ENCODE measurements around the gene PEX12.
"Not testable (repeated sequence)": the region's sequence is repeated elsewhere in the genome, so short reads cannot be mapped to it uniquely, and the experiment has no call there.

Gene PEX12

DNA sequence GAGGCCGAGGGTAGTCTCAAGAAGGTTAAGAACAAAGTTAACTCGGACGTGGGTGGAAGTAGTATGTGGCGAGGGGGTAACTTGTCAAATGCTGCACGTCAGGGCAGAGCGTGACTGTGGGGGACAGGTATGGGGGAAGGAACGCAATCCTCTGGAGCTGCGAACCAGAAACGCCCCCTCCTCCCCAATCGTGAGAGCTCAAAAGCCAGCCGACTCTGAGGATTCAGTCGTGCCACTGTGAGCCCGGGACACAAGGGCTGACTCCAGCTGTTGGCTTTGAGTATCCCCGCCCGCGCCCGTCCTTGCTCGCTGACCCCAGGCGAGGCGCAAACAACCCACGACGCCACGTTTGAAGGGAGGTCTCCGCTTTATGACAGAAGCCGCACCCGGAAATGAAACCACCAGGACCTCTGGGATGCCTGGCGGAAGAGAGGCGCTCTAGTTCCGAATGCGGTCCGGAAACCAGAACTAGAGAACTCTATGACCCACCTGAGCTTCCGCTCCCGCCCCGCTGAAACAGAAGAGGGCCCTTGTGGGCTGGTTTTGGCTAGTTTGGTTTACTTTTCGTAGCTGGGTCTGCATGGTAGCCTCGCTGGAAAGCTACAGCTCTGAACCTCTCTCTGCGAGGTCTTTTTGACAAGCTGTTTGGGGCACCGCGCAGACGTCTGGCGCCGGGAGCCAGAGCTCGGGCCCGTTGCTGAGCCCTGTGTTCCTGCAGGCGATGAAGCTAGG, at the start of gene PEX12:
Gene PEX12, minus strand, starts transcription at position 375 of the 732 bp plus-strand sequence. CDS start 550 bp downstream, outside the sequence.
- DNase-seq = peak; percentile 81

DNA sequence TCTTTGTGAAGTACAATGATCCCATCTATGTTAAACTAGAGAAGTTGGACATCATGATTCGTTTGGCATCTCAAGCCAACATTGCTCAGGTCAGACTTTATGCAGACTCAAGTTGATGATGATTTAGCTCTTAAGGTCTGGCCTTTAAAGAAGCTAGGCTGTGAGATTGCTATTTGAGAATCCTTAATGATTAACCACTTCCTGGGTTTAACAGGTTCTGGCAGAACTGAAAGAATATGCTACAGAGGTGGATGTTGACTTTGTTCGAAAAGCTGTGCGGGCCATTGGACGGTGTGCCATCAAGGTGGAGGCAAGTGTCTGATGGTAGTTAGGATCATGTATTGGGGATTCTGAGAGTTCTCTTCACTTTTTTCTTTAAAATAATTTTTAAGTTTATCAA, 49.0 kb upstream of the PEX12 start:
- DNase-seq = no peak

DNA sequence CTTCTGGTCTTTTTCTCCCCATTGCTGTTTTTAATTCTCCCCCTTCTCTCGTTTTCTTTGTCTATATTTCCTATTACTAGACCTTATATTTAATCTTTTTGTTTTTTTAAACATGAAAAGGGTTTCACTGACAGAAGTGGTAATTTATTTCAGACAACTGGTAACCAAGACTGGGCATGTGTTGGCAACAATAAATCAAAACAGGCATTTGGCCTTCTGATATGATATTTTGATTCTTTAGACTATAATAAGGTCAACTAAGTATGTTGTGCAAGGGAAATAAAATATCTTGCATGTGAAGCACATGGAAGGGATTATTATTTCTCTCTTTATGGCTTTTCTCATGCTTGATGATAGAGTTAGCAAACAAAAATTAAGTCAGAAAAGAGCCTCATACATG, 43.4 kb upstream of the PEX12 start:
- no peak for DNase-seq

DNA sequence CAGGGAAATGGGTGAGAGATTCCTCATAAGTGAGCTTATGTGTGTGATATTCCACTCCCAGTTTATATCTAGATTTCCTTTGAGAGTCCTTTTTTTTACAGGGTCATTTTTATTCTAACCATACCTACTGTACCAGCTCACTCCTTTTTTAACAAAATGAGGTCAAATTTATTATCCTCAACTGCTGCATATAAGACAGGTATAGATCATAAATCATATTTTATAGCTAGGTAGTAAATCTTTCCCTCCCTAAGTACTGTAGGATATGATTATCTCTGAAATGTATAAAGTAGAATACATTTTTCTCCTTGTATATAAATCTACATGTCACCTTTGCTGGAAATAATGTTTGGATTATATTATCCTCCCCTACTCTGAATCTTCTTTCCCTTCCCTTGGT, 40.3 kb upstream of the PEX12 start:
- no peak for DNase-seq

- DNase-seq = no peak
These were observed 39.1 kb upstream of the PEX12 start for GRCh38 chr17:35617505-35617904.

DNA sequence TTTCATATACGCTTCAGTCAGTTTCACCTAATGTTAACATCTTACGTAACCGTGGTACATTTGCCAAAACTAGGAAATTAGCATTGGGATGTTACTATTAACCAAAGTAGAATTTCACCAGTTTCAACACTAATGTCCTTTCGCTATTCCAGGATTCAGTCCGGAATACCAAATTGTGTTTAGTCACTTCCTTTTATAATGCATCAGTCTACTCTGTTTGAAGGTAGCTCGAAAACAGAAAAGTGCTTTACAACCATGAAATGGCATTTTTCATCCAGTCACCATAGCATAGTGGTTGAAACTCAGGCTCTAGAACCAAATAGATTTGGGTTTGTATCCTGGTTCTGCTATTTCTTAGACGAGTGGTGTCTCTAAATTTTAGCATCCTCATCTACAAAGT, 38.2 kb upstream of the PEX12 start:
- DNase-seq = no peak

GRCh38 chr17:35614810-35615209, 36.4 kb upstream of the PEX12 start:
- no peak for DNase-seq

DNA sequence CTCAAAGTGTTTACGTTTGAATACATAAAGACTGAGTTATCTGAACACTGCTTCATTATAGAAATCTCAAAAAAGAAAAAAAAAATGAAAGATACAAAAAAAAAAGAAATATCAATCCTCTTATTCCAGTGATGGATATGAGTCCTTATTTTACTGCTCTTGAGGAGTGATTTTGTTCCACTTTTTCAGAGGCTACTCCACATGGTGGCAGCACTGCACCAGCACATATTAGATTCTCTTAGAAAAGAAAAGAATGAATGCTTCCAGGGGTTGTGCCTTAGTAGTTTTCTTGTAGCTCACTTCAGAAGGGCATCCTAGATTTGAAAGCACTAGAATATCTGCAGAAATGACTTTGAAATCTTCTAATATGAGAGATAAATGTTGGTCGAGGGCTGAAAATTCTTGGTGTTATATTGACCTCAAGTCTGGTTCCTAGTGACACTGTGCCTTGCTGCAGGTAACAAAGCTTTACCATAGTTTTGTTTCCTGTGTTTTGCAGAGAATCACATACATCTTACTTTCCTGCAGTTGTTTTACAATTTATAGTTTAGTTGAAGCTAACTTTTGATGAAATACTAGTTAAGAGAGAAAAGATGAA, 34.7 kb upstream of the PEX12 start:
- peak; percentile 28 for DNase-seq

DNA sequence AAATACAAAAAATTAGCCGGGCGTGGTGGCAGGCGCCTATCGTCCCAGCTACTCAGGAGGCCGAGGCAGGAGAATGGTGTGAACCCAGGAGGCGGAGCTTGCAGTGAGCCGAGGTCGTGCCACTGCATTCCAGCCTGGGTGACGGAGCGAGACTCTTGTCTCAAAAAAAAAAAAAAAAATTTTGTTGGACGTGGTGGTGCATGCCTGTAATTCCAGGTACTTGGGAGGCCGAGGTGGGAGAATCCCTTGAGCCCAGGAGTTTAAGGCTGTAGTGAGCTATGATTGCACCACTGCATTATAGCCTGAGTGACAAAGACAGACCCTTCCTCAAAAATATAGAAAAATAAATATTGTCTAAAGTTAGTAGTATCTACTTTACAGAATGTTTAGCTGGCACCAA, 32.4 kb upstream of the PEX12 start:
- DNase-seq = not testable (repeated sequence)

DNA sequence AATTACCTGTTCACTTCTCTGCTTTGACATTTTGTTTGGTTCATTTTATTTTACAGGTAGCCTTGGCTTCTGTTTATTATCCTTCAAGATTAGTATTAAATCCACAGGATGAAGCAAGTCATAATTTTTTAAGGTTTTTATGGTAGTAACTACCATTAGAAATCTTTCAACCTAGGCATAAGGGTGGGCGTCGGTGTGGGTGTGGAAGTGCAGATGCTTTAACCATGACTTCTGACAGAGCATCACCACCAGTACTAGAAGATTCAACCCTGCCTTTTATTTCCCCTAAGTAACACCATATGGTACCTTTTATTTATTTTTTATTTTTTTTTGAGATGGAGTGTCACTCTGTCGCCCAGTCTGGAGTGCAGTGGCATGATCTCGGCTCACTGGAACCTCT, 31.5 kb upstream of the PEX12 start:
- DNase-seq = no peak

- no peak for DNase-seq
These were observed 29.0 kb upstream of the PEX12 start for GRCh38 chr17:35607239-35607847.

DNA sequence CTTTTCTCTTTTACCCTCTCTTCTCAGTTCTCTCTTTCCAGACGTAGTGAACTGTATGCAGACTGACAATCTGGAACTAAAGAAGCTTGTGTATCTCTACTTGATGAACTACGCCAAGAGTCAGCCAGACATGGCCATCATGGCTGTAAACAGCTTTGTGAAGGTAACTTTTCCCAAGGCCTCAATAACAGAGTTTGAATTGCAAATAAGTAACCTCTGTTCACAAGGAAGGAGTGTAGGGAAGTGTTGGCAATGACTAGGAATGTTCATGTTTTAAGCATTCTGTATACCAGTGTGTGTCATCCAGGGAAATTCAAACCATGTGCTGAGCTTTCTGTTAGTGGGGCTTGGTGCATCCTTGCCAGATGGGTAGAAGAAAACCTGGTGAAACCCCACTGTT, 27.3 kb upstream of the PEX12 start:
- DNase-seq = no peak

GRCh38 chr17:35603674-35604073, 25.3 kb upstream of the PEX12 start:
- DNase-seq = no peak

GRCh38 chr17:35597604-35598003, 19.2 kb upstream of the PEX12 start:
- no peak for DNase-seq

DNA sequence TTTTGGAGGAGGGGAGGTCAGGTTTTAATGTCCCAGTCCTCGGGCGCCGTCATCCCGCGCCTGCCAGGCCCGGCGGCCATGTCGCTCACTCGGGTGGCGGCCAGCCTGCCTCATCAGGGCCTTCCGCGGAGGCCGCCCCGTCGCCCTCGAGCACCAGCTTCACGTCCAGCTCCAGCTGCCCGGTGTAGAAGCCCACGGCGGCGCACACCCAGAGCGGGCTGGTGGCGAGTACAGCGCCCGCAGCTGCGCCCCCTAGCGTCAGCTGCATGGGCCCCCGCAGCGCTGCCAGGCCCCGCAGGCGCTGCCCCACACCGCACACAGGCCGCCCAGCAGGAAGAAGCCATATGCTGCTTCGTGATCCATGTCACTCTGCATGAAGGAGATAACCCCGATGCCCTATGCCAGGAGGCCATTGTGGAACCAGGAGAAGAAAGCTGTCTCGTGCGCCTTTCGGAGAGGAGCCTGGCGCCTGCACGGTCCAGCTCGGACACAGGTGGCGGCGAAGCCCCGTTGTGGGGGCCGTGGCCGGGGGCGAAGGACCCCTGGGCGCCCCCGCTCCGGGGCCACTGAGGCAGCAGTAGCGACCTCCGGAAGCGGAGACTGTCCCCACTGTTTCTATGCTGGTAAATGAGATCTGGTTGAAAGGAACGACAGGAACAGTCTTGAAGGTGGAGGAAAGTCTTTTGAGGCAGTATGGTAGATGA, 18.3 kb upstream of the PEX12 start:
- DNase-seq = no peak

DNA sequence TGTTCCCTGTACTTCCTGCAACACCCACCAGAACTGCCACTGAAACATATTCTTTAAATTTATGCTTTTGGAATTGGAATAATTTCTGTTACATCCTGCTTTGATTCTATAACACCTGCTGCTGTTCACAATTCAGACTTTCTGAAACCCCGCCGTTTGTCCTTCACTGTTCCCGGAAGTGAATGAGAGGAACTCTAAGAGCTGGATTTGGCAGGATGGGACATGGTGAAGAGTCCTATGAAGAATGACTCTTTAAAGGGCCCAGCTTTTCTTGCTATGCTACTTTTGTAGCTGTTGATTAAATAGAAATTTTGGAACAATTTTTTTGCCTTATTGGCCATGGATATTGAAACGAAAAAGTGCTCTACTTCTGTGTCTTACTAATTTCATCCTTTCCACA, 17.7 kb upstream of the PEX12 start:
- no peak for DNase-seq

DNA sequence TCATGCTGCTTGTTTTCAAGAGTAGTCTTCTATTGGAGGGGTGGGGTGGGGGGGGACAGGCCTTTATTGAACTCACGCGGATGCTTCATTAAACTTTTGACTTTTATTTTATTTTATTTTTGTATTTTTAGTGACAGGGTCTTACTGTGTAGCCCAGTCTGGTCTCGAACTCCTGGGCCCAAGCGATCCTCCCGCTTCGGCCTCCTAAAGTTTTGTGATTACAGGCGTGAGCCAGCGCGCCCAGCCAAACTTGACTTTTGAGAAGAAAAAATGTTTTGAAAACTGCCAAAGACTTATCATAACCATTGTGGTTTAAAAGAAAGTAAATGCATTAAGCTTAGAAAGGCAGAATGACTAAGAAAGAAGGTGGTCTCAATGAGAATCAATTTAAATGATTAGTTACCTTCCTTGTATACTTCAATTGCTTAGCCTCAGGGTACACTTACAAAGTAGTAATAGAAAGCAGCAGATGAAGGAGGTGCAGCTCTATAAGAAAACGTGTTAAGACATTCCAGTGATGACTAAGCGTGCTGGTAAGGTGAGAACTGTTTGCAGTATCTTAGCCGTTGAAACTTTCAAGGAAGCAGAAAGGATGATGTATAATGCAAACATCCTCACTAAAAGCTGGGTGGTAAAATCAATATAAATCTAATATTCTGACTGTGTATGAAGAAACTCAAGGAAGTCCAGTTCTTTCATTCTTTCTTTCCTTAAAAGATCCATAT, 10.0 kb upstream of the PEX12 start:
- DNase-seq = no peak

- DNase-seq = peak; percentile 95
These were observed 8.9 kb upstream of the PEX12 start, which contains the start of gene AP2B1 for GRCh38 chr17:35587074-35587961. Gene AP2B1, plus strand, starts transcription at chr17:35587322. Its CDS starts 6,709 bp downstream, at chr17:35594031.

- no peak for DNase-seq
These were observed 8.2 kb upstream of the PEX12 start for GRCh38 chr17:35586569-35587073.

GRCh38 chr17:35584061-35584460, 5.7 kb upstream of the PEX12 start:
- no peak for DNase-seq

DNA sequence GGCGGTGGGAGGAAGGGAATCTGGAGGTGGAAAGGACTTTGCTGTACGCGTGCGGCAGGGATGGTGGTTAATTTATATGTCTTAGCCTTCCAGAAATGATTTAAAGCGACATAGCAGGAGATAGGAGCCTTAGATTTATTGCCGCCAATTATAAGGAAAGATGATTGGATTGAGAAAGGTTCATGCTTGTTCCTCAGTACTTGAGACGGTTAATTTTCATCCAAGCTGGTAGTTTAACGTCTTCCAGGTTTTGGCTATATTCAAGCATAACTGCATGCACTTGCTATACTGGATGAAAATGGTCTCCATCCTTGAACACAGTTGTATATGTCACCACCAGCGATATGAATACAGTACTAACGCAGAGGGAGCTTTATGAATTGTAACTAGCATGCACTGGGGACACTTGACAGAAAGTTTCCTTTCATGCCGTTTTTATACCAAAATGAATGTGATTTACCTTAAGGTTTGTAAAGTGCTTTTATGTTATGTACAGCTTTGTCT, 610 bp upstream of the PEX12 start:
- no peak for DNase-seq

GRCh38 chr17:35577830-35578196, 558 bp downstream of the PEX12 start:
- DNase-seq = no peak
